Measurements from ENCODE around the gene CMTM3. TPM values are rescaled to one million over a fixed set of nuclear protein-coding genes. Genes with fewer than 3 reads are reported as not detected.
"Not testable (repeated sequence)": the region's sequence is repeated elsewhere in the genome, so short reads cannot be mapped to it uniquely, and the experiment has no call there.

Gene CMTM3
- total RNA-seq, 5 donors from 2014 or later (not counting 1 experiment from before 2014, with no cell fraction given), result 63.5 to 84.8 (median 75.4) TPM

DNA sequence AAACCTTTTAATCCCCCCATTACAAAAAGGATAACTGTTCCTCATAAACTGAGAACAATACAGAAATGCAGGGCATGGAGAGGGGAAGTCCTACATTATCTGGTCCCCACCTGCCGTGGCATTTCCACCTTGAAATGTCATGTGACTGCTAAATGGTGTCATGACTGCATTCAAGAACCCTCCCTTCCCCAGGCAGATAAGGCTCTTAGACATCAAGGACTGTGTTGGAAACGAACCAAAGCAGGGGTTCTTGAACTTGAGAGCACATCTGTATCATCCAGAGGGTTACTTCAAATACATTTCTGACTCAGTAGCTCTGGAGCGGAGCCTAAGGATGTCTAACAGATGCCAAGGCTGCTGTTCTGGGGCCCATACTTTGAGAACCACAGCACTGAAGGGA lies 18.4 kb downstream of the CMTM3 start:
- no peaks in the 10 kb centered on the region for H3K36me3 Mint-ChIP-seq
- Histone ChIP-seq H3K27me3 (replicated peaks in 1 of 2; ENCODE audit: control insufficient read depth in 2 of 2, extremely low read depth in 1 of 2, insufficient read depth in 2 of 2, low read length in 1 of 2) (peaks cover 0 to 3% of the 10 kb centered on the region in 2 experiments), H3K36me3 (ENCODE audit: control insufficient read depth in 2 of 2, extremely low read depth in 1 of 2, insufficient read depth in 1 of 2, low read length in 1 of 2) (peaks cover 2 to 3% of the 10 kb centered on the region in 2 donors), H3K4me3 (ENCODE audit: control insufficient read depth in 1 of 2, extremely low read depth in 1 of 2, low read length in 1 of 2) (no peak overlapping the region), H3K27ac (ENCODE audit: low read length) (no peak overlapping the region), H3K9me3 (no peaks in the 10 kb centered on the region), H3K4me1 (ENCODE audit: control insufficient read depth in 1 of 2, extremely low read depth in 1 of 2, insufficient read depth in 2 of 2, low read length in 2 of 2) (no peaks in the 10 kb centered on the region)
- no peaks in the 10 kb centered on the region for H3K9me3 Mint-ChIP-seq
- POLR2A ChIA-PET, result no interaction called here
- DNase-seq (no peak), ATAC-seq (replicated peaks in 1 of 4) (no peak)
- no peak overlapping the region for H3K27ac Mint-ChIP-seq
- WGBS (ENCODE audit: insufficient coverage), result 56% methylated on average over 2 of the region's 3 CpGs
- no peaks in the 10 kb centered on the region for H3K27me3 Mint-ChIP-seq
- CTCF ChIA-PET, result interaction anchor here in 1 of 2 donors (0.6 kb wide), 1 partner anchor 152 kb away, joined by 3 read pairs; no protein-coding TSS in a partner anchor
- H3K4me3 Mint-ChIP-seq, result no peak overlapping the region
- H3K4me1 Mint-ChIP-seq, result no peaks in the 10 kb centered on the region

DNA sequence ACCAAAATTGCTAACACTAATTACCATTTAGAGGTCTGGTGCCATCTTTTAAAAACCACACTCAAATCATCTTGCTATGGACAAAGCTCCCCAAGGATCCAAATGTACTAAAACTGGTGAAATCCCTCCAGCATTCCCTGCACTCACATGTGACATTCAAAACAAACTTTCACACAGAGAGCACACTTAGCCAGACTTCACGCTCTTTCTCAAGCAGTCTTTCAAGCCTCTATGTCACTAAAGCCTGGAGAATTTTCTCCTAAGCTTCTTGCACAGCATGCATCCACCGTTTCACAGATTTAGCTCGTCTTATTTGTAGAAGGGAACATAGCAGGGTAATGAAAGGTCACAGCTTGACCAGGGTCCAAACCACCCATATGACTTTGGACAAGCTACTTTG lies 19.3 kb downstream of the CMTM3 start:
- ATAC-seq (replicated peaks in 1 of 4) (no peak), DNase-seq (no peak)
- H3K9me3 ChIP-seq, result no peaks in the 10 kb centered on the region
- Mint-ChIP-seq H3K27me3 (no peaks in the 10 kb centered on the region), H3K4me3 (no peak overlapping the region), H3K27ac (no peak overlapping the region), H3K4me1 (no peaks in the 10 kb centered on the region), H3K36me3 (no peaks in the 10 kb centered on the region), H3K9me3 (no peaks in the 10 kb centered on the region)
- H3K36me3 ChIP-seq (ENCODE audit: control insufficient read depth in 2 of 2, extremely low read depth in 1 of 2, insufficient read depth in 1 of 2, low read length in 1 of 2), result peaks cover 1 to 2% of the 10 kb centered on the region in 2 donors
- H3K4me3 ChIP-seq (ENCODE audit: control insufficient read depth in 1 of 2, extremely low read depth in 1 of 2, low read length in 1 of 2), result no peak overlapping the region
- H3K27ac ChIP-seq (ENCODE audit: low read length), result no peak overlapping the region
- H3K4me1 ChIP-seq (ENCODE audit: control insufficient read depth in 1 of 2, extremely low read depth in 1 of 2, insufficient read depth in 2 of 2, low read length in 2 of 2), result no peaks in the 10 kb centered on the region
- peaks cover 0 to 3% of the 10 kb centered on the region in 2 experiments for H3K27me3 ChIP-seq (replicated peaks in 1 of 2; ENCODE audit: control insufficient read depth in 2 of 2, extremely low read depth in 1 of 2, insufficient read depth in 2 of 2, low read length in 1 of 2)
- ChIA-PET POLR2A (no interaction called here), CTCF (interaction anchor here in 1 of 2 donors (0.6 kb wide), 1 partner anchor 244 kb away, joined by 4 read pairs; no protein-coding TSS in a partner anchor)
- no CpG with 5 or more reads among the region's 3 CpGs for WGBS (ENCODE audit: insufficient coverage)

GRCh38 chr16:66627611-66628378 lies 23.3 kb downstream of the CMTM3 start:
- ATAC-seq (replicated peaks in 1 of 4); POLR2A ChIA-PET; CTCF ChIA-PET: not testable (repeated sequence)

GRCh38 chr16:66629856-66630255 lies 25.4 kb downstream of the CMTM3 start:
- Mint-ChIP-seq H3K9me3 (no peaks in the 10 kb centered on the region), H3K36me3 (no peaks in the 10 kb centered on the region), H3K4me3 (no peak overlapping the region), H3K27me3 (no peaks in the 10 kb centered on the region), H3K4me1 (no peaks in the 10 kb centered on the region), H3K27ac (no peak overlapping the region)
- H3K36me3 ChIP-seq (ENCODE audit: control insufficient read depth in 2 of 2, extremely low read depth in 1 of 2, insufficient read depth in 1 of 2, low read length in 1 of 2), result no peaks in the 10 kb centered on the region
- ChIA-PET CTCF (no interaction called here), POLR2A (no interaction called here)
- DNase-seq (no peak), ATAC-seq (replicated peaks in 1 of 4) (no peak)
- no peaks in the 10 kb centered on the region for H3K9me3 ChIP-seq
- H3K4me3 ChIP-seq (ENCODE audit: control insufficient read depth in 1 of 2, extremely low read depth in 1 of 2, low read length in 1 of 2), result no peak overlapping the region
- peaks cover 0 to 3% of the 10 kb centered on the region in 2 experiments for H3K27me3 ChIP-seq (replicated peaks in 1 of 2; ENCODE audit: control insufficient read depth in 2 of 2, extremely low read depth in 1 of 2, insufficient read depth in 2 of 2, low read length in 1 of 2)
- no peaks in the 10 kb centered on the region for H3K4me1 ChIP-seq (ENCODE audit: control insufficient read depth in 1 of 2, extremely low read depth in 1 of 2, insufficient read depth in 2 of 2, low read length in 2 of 2)
- 80% methylated on average over 1 of the region's 5 CpGs for whole genome bisulfite sequencing (ENCODE audit: insufficient coverage)
- H3K27ac ChIP-seq (ENCODE audit: low read length), result no peak overlapping the region

More at GRCh38 chr16:66627611-66628378, 23.3 kb downstream of the CMTM3 start:
- WGBS (ENCODE audit: insufficient coverage), result 93% methylated on average over 6 of the region's 17 CpGs
- not testable (repeated sequence) for H3K27me3 Mint-ChIP-seq; H3K9me3 Mint-ChIP-seq; H3K27me3 ChIP-seq (replicated peaks in 1 of 2; ENCODE audit: control insufficient read depth in 2 of 2, extremely low read depth in 1 of 2, insufficient read depth in 2 of 2, low read length in 1 of 2); H3K9me3 ChIP-seq; H3K27ac ChIP-seq (ENCODE audit: low read length); H3K27ac Mint-ChIP-seq; H3K36me3 Mint-ChIP-seq; H3K36me3 ChIP-seq (ENCODE audit: control insufficient read depth in 2 of 2, extremely low read depth in 1 of 2, insufficient read depth in 1 of 2, low read length in 1 of 2); H3K4me1 ChIP-seq (ENCODE audit: control insufficient read depth in 1 of 2, extremely low read depth in 1 of 2, insufficient read depth in 2 of 2, low read length in 2 of 2); H3K4me1 Mint-ChIP-seq; DNase-seq; H3K4me3 Mint-ChIP-seq; H3K4me3 ChIP-seq (ENCODE audit: control insufficient read depth in 1 of 2, extremely low read depth in 1 of 2, low read length in 1 of 2)

DNA sequence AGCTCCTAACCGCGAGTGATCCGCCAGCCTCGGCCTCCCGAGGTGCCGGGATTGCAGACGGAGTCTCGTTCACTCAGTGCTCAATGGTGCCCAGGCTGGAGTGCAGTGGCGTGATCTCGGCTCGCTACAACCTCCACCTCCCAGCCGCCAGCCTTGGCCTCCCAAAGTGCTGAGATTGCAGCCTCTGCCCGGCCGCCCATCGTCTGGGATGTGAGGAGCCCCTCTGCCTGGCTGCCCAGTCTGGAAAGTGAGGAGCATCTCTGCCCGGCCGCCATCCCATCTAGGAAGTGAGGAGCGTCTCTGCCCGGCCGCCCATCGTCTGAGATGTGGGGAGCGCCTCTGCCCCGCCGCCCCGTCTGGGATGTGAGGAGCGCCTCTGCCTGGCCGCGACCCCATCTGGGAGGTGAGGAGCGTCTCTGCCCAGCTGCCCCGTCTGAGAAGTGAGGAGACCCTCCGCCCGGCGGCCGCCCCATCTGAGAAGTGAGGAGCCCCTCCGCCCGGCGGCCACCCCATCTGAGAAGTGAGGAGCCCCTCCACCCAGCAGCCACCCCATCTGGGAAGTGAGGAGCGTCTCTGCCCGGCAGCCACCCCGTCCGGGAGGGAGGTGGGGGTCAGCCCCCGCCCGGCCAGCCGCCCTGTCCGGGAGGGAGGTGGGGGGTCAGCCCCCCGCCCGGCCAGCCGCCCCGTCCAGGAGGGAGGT lies 26.2 kb downstream of the CMTM3 start:
- H3K4me1 Mint-ChIP-seq; H3K4me3 ChIP-seq (ENCODE audit: control insufficient read depth in 1 of 2, extremely low read depth in 1 of 2, low read length in 1 of 2); ATAC-seq (replicated peaks in 1 of 4); H3K9me3 Mint-ChIP-seq; H3K27ac Mint-ChIP-seq; CTCF ChIA-PET; POLR2A ChIA-PET; H3K27me3 Mint-ChIP-seq; H3K4me3 Mint-ChIP-seq; H3K9me3 ChIP-seq; H3K36me3 ChIP-seq (ENCODE audit: control insufficient read depth in 2 of 2, extremely low read depth in 1 of 2, insufficient read depth in 1 of 2, low read length in 1 of 2); H3K4me1 ChIP-seq (ENCODE audit: control insufficient read depth in 1 of 2, extremely low read depth in 1 of 2, insufficient read depth in 2 of 2, low read length in 2 of 2); DNase-seq; H3K27me3 ChIP-seq (replicated peaks in 1 of 2; ENCODE audit: control insufficient read depth in 2 of 2, extremely low read depth in 1 of 2, insufficient read depth in 2 of 2, low read length in 1 of 2); H3K36me3 Mint-ChIP-seq; H3K27ac ChIP-seq (ENCODE audit: low read length): not testable (repeated sequence)
- no CpG with 5 or more reads among the region's 49 CpGs for WGBS (ENCODE audit: insufficient coverage)

GRCh38 chr16:66631558-66631957 lies 27.1 kb downstream of the CMTM3 start:
- H3K27me3 ChIP-seq (replicated peaks in 1 of 2; ENCODE audit: control insufficient read depth in 2 of 2, extremely low read depth in 1 of 2, insufficient read depth in 2 of 2, low read length in 1 of 2); H3K36me3 Mint-ChIP-seq; H3K9me3 Mint-ChIP-seq; POLR2A ChIA-PET; H3K27ac ChIP-seq (ENCODE audit: low read length); DNase-seq; CTCF ChIA-PET; H3K36me3 ChIP-seq (ENCODE audit: control insufficient read depth in 2 of 2, extremely low read depth in 1 of 2, insufficient read depth in 1 of 2, low read length in 1 of 2); H3K27ac Mint-ChIP-seq; H3K4me1 ChIP-seq (ENCODE audit: control insufficient read depth in 1 of 2, extremely low read depth in 1 of 2, insufficient read depth in 2 of 2, low read length in 2 of 2); H3K4me3 ChIP-seq (ENCODE audit: control insufficient read depth in 1 of 2, extremely low read depth in 1 of 2, low read length in 1 of 2); H3K4me3 Mint-ChIP-seq; H3K4me1 Mint-ChIP-seq; H3K27me3 Mint-ChIP-seq; H3K9me3 ChIP-seq; ATAC-seq (replicated peaks in 1 of 4): not testable (repeated sequence)
- WGBS (ENCODE audit: insufficient coverage), result no CpG with 5 or more reads among the region's 4 CpGs
